Measurements from ENCODE around the gene LGALS9.
A peak's percentile ranks its signal among the peaks of the same experiment; 100 is the strongest.

Gene LGALS9

GRCh38 chr17:27616414-27616813 lies 14.6 kb upstream of the LGALS9 start (continued):
- TF ChIP-seq ELK4 (IDR thresholded peaks at IDR 0.05; ENCODE audit: borderline replicate concordance, low read depth, low read length): no peak

DNA sequence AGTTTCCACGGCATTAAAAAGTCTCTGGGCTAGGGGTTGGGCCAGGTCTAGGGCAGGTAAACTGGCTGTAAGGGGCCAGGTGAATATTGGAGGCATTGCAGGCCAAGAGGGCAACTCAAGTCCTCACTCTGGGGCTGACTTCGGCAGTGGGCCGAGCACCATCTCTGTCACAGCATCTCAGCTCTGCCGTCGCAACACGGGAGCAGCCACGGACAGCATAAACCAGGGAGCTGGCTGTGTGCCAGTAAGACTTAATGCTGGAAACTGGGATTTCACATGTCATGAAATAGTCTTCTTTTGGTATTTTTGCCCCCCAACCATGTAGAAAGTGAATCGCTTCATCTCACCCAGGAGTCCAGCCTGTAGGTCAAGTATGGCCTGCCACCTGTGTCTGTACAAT lies 12.6 kb upstream of the LGALS9 start:
- Histone ChIP-seq H3K4me1 (ENCODE audit: control insufficient read depth, insufficient read depth, low read length) (no peaks in the 10 kb centered on the region), H3K36me3 (ENCODE audit: control insufficient read depth in 2 of 2, insufficient read depth in 1 of 2, low read length in 2 of 2) (peaks cover 8 to 84% of the 10 kb centered on the region in 2 experiments), H3K4me3 (ENCODE audit: low read depth, low read length) (no peak overlapping the region), H3K27ac (ENCODE audit: extremely low read depth, low read depth, low read length) (no peak overlapping the region), H3K9me3 (ENCODE audit: control insufficient read depth, insufficient read depth, low read depth, low read length) (no peaks in the 10 kb centered on the region)
- CTCF ChIA-PET: interaction anchor here (0.8 to 20.8 kb wide), 3 partner anchors 32 to 275 kb away, joined by 3 to 267 read pairs (median 3); no protein-coding TSS in a partner anchor
- TF ChIP-seq, protein P1, sequence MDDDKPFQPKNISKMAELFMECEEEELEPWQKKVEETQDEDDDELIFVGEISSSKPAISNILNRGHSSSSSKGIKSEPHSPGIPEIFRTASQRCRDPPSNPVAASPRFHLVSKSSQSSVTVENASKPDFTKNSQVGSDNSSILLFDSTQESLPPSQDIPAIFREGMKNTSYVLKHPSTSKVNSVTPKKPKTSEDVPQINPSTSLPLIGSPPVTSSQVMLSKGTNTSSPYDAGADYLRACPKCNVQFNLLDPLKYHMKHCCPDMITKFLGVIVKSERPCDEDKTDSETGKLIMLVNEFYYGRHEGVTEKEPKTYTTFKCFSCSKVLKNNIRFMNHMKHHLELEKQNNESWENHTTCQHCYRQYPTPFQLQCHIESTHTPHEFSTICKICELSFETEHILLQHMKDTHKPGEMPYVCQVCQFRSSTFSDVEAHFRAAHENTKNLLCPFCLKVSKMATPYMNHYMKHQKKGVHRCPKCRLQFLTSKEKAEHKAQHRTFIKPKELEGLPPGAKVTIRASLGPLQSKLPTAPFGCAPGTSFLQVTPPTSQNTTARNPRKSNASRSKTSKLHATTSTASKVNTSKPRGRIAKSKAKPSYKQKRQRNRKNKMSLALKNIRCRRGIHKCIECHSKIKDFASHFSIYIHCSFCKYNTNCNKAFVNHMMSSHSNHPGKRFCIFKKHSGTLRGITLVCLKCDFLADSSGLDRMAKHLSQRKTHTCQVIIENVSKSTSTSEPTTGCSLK (tag by site-specific recombination; IDR thresholded peaks at IDR 0.05): no peak
- no peak for TF ChIP-seq ZNF366 (tag by site-specific recombination; conservative IDR thresholded peaks at IDR 0.05)
- TF ChIP-seq KLF16 (tag by site-specific recombination; IDR thresholded peaks at IDR 0.05): no peak
- POLR2A ChIA-PET: no interaction called here

DNA sequence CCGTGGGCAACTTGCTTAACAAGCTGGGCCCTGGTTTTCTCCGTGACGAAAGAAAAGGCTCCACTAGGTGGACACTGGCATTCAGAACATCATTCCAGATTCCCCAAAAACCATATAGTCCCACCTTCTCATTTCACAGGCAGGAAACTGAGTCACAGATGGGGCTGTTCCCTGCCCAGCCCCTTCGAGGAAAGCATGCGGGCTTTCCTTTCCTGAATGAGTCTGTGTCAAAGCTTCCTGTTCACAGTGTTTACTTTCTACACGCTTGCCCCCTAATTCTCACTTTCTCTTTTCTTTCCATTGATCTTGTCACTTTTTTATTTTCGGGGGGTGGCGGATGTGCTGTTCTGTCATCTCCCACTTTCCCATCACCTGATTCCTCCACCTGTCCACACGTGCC lies 10.3 kb upstream of the LGALS9 start:
- Histone ChIP-seq H3K9me3 (ENCODE audit: control insufficient read depth, insufficient read depth, low read depth, low read length) (no peaks in the 10 kb centered on the region), H3K4me3 (ENCODE audit: low read depth, low read length) (no peak overlapping the region), H3K27ac (ENCODE audit: extremely low read depth, low read depth, low read length) (no peak overlapping the region), H3K4me1 (ENCODE audit: control insufficient read depth, insufficient read depth, low read length) (no peaks in the 10 kb centered on the region), H3K36me3 (ENCODE audit: control insufficient read depth in 2 of 2, insufficient read depth in 1 of 2, low read length in 2 of 2) (peaks cover 4 to 84% of the 10 kb centered on the region in 2 experiments)
- ChIA-PET POLR2A (no interaction called here), CTCF (interaction anchor here (1.6 kb wide), 1 partner anchor 18 kb away, joined by 8 read pairs; no protein-coding TSS in a partner anchor)
- TF ChIP-seq PRDM1 (tag by site-specific recombination; IDR thresholded peaks at IDR 0.05) (peak; percentile 29; the same call in 1 of the 2 replicates), ZNF274 (IDR thresholded peaks at IDR 0.05; ENCODE audit: low read length) (no peak), ZNF274 (tag by site-specific recombination; IDR thresholded peaks at IDR 0.05; ENCODE audit: borderline replicate concordance) (no peak), AEBP2 (tag by site-specific recombination; IDR thresholded peaks at IDR 0.05; ENCODE audit: borderline replicate concordance) (no peak), ZNF391 (tag by site-specific recombination; IDR thresholded peaks at IDR 0.05; ENCODE audit: borderline replicate concordance, low read depth) (no peak), BCL11B (tag by site-specific recombination; IDR thresholded peaks at IDR 0.05; ENCODE audit: low read depth) (no peak)
- TF ChIP-seq, protein P2, sequence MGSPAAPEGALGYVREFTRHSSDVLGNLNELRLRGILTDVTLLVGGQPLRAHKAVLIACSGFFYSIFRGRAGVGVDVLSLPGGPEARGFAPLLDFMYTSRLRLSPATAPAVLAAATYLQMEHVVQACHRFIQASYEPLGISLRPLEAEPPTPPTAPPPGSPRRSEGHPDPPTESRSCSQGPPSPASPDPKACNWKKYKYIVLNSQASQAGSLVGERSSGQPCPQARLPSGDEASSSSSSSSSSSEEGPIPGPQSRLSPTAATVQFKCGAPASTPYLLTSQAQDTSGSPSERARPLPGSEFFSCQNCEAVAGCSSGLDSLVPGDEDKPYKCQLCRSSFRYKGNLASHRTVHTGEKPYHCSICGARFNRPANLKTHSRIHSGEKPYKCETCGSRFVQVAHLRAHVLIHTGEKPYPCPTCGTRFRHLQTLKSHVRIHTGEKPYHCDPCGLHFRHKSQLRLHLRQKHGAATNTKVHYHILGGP (tag by site-specific recombination; IDR thresholded peaks at IDR 0.05): no peak

GRCh38 chr17:27621536-27621935 lies 9.5 kb upstream of the LGALS9 start:
- Histone ChIP-seq H3K4me3 (ENCODE audit: low read depth, low read length) (no peak overlapping the region), H3K27ac (ENCODE audit: extremely low read depth, low read depth, low read length) (no peak overlapping the region), H3K4me1 (ENCODE audit: control insufficient read depth, insufficient read depth, low read length) (no peaks in the 10 kb centered on the region), H3K36me3 (ENCODE audit: control insufficient read depth in 2 of 2, insufficient read depth in 1 of 2, low read length in 2 of 2) (peaks cover 4 to 86% of the 10 kb centered on the region in 2 experiments), H3K9me3 (ENCODE audit: control insufficient read depth, insufficient read depth, low read depth, low read length) (no peaks in the 10 kb centered on the region)
- ChIA-PET POLR2A (interaction anchor here (0.9 kb wide), 1 partner anchor 8 kb away, joined by 3 read pairs; no protein-coding TSS in a partner anchor), CTCF (interaction anchor here (0.6 to 3.0 kb wide), 5 partner anchors 14 to 33 kb away, joined by 3 to 15 read pairs (median 8); no protein-coding TSS in a partner anchor)
- TF ChIP-seq ZNF580 (tag by site-specific recombination; IDR thresholded peaks at IDR 0.05) (no peak), ZNF184 (tag by site-specific recombination; IDR thresholded peaks at IDR 0.05) (no peak), ZFP37 (tag by site-specific recombination; IDR thresholded peaks at IDR 0.05) (no peak), ZNF138 (tag by site-specific recombination; IDR thresholded peaks at IDR 0.05; ENCODE audit: borderline replicate concordance) (no peak), YY1 (tag by site-specific recombination; IDR thresholded peaks at IDR 0.05) (no peak), MEIS1 (CRISPR knock-in tag; IDR thresholded peaks at IDR 0.05; ENCODE audit: borderline replicate concordance) (no peak), ZNF211 (tag by site-specific recombination; IDR thresholded peaks at IDR 0.05; ENCODE audit: low read depth) (no peak), ZNF76 (tag by site-specific recombination; IDR thresholded peaks at IDR 0.05; ENCODE audit: borderline replicate concordance, low read depth) (no peak), TCF7L2 (IDR thresholded peaks at IDR 0.05; ENCODE audit: borderline replicate concordance, low read depth, low read length) (no peak), SP3 (tag by site-specific recombination; IDR thresholded peaks at IDR 0.05) (no peak)
- TF ChIP-seq, protein P3, sequence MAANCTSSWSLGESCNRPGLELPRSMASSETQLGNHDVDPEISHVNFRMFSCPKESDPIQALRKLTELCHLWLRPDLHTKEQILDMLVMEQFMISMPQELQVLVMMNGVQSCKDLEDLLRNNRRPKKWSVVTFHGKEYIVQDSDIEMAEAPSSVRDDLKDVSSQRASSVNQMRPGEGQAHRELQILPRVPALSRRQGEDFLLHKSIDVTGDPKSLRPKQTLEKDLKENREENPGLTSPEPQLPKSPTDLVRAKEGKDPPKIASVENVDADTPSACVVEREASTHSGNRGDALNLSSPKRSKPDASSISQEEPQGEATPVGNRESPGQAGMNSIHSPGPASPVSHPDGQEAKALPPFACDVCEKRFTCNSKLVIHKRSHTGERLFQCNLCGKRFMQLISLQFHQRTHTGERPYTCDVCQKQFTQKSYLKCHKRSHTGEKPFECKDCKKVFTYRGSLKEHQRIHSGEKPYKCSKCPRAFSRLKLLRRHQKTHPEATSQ (tag by site-specific recombination; IDR thresholded peaks at IDR 0.05): no peak

All from HEK293 (cell line).